Measurements from ENCODE around the gene THRSP.

- TF ChIP-seq POLR2A (IDR thresholded peaks at IDR 0.05) (no peak), CTCF (IDR thresholded peaks at IDR 0.05) (no peak), EP300 (IDR thresholded peaks at IDR 0.05; ENCODE audit: low read depth) (no peak), POLR2AphosphoS5 (IDR thresholded peaks at IDR 0.05) (peak in 2 of 3 donors; percentile 18 to 25)
Observed at GRCh38 chr11:78038697-78039313, 24.9 kb upstream of the THRSP start.
